ENCODE measurements around the gene IRAK1. TPM values are rescaled to one million over a fixed set of nuclear protein-coding genes. Genes with fewer than 3 reads are reported as not detected.
A peak's percentile ranks its signal among the peaks of the same experiment; 100 is the strongest.

Gene IRAK1
- total and polyA plus RNA-seq, 12 donors, result 36.9 to 142 (median 88.8) TPM

- Histone ChIP-seq H3K4me3 (no peak overlapping the region), H3K9me3 (replicated peaks in 1 of 3) (no peaks in the 10 kb centered on the region), H3K27me3 (peaks cover 4% of the 10 kb centered on the region), H3K36me3 (replicated peaks in 1 of 2) (peaks cover 0 to 21% of the 10 kb centered on the region in 2 donors), H3K4me1 (replicated peaks in 1 of 2) (peaks cover 0 to 20% of the 10 kb centered on the region in 2 donors), H3K27ac (peak overlapping the region in 4 of 5 donors; percentile 47 to 95 (median 60))
- peak in 2 of 7 donors; percentile 25 to 50 for DNase-seq
- WGBS, 4 donors, result 29 to 43% (median 37%) methylated on average over 8 to 20 of the region's 20 CpGs
- intact Hi-C loops (cut with DNase I), result no loop called here
- TF ChIP-seq CTCF (IDR thresholded peaks at IDR 0.05) (peak; percentile 66 to 90 (median 80)), POLR2A (IDR thresholded peaks at IDR 0.05) (no peak)
These were observed 5.9 kb downstream of the IRAK1 start for GRCh38 chrX:154013614-154014360.

- Histone ChIP-seq H3K27me3 (peaks cover 3% of the 10 kb centered on the region), H3K36me3 (replicated peaks in 1 of 2) (peaks cover 0 to 21% of the 10 kb centered on the region in 2 donors), H3K4me1 (replicated peaks in 1 of 2) (peaks cover 0 to 13% of the 10 kb centered on the region in 2 donors), H3K27ac (peak overlapping the region; percentile 9 to 95 (median 69)), H3K4me3 (no peak overlapping the region), H3K9me3 (replicated peaks in 1 of 3) (no peaks in the 10 kb centered on the region)
- peak in 1 of 7 donors; percentile 22 for DNase-seq
- intact Hi-C loops (cut with DNase I), result no loop called here
- TF ChIP-seq CTCF (IDR thresholded peaks at IDR 0.05) (no peak), POLR2A (IDR thresholded peaks at IDR 0.05) (no peak)
- 30 to 62% (median 52%) methylated on average over 2 to 17 of the region's 17 CpGs; no CpG with 5 or more reads in 1 of the 4 donors for WGBS, 4 donors
These were observed 6.7 kb downstream of the IRAK1 start for GRCh38 chrX:154013001-154013421.

GRCh38 chrX:154012336-154012991 lies 7.2 kb downstream of the IRAK1 start:
- H3K36me3 ChIP-seq (replicated peaks in 1 of 2), result peaks cover 0 to 21% of the 10 kb centered on the region in 2 donors
- H3K4me1 ChIP-seq (replicated peaks in 1 of 2), result peaks cover 0 to 12% of the 10 kb centered on the region in 2 donors
- WGBS, 4 donors, result 54 to 81% (median 73%) methylated on average over 3 to 17 of the region's 17 CpGs
- TF ChIP-seq POLR2A (IDR thresholded peaks at IDR 0.05) (peak in 1 of 2 donors; percentile 14), CTCF (IDR thresholded peaks at IDR 0.05) (no peak)
- H3K4me3 ChIP-seq, result no peak overlapping the region
- DNase-seq, result peak in 6 of 7 donors; percentile 49 to 72 (median 64)
- intact Hi-C loops (cut with DNase I), result no loop called here
- peak overlapping the region; percentile 9 to 95 (median 69) for H3K27ac ChIP-seq
- H3K9me3 ChIP-seq (replicated peaks in 1 of 3), result no peaks in the 10 kb centered on the region
- H3K27me3 ChIP-seq, result no peaks in the 10 kb centered on the region
